Prostate gland (tissue), 2 donors: ENCODE results near the gene ING5. TPM values are rescaled to one million over a fixed set of nuclear protein-coding genes. Genes with fewer than 3 reads are reported as not detected.

Source experiments
- DNase-seq: peaks from one replicate; pipeline ENCODE4 v3.0.0-alpha.2; 2019; ENCODE audit warnings: low spot score
- H3K27ac ChIP-seq, 2 donors: fragments of 200-600 bp; sonication (generic); 2 replicates each; pipeline ENCODE4 v1.5.1; 2017 to 2019
- H3K27me3 ChIP-seq: fragments of 200-600 bp; sonication (generic); replicated peaks from 2 replicates; pipeline ENCODE4 v1.5.1; 2019; ENCODE audit not compliant: insufficient read depth
- H3K36me3 ChIP-seq, 2 donors: fragments of 200-600 bp; sonication (generic); 1 replicate in 1 of 2; 2 replicates in 1 of 2; pipeline versions ENCODE4 v1.5.1 to v1.8.1; 2017 to 2019
- H3K4me1 ChIP-seq: fragments of 200-600 bp; sonication (generic); replicated peaks from 2 replicates; pipeline ENCODE4 v1.5.1; 2019
- H3K4me3 ChIP-seq, 2 donors: fragments of 200-600 bp; sonication (generic); 2 replicates each; pipeline ENCODE4 v1.5.1; 2017 to 2019
- H3K9me3 ChIP-seq: fragments of 200-600 bp; sonication (generic); 2 replicates; pipeline ENCODE4 v1.5.1; 2017
- CTCF ChIP-seq, 4 experiments: fragments of 200-600 bp in 2 of 4; fragments of 450-650 bp in 2 of 4; sonication (generic) in 2 of 4; IDR thresholded peaks; 1 replicate in 3 of 4; 2 replicates in 1 of 4; pipeline ENCODE4 v1.5.1; 2016 to 2019; ENCODE audit warnings: antibody characterized with exemption in 4 of 4, mild to moderate bottlenecking in 2 of 4, moderate library complexity in 2 of 4
- POLR2A ChIP-seq: fragments of 450-650 bp; IDR thresholded peaks from one replicate; pipeline ENCODE4 v1.6.1; 2016; ENCODE audit warnings: antibody characterized with exemption, mild to moderate bottlenecking
- POLR2AphosphoS5 ChIP-seq: sonication (generic); formaldehyde crosslinking; IDR thresholded peaks from one replicate; pipeline ENCODE4 v1.6.1; 2017; ENCODE audit warnings: antibody characterized with exemption
- WGBS: methylation state at CpG from one replicate; pipeline ENCODE4 v1.1.5; 2018; 5-methylcytosine and 5-hydroxymethylcytosine counted together
- intact Hi-C: fragments of 100-400 bp; cut with DNase I; formaldehyde crosslinking; loops from one replicate; pipeline ENCODE4 v1.14.2; 2022
- total RNA-seq, 2 donors: library from RNA; depleted of rRNA; stranded (reverse); fragments of >200 nt; gene quantifications; one replicate each; pipeline ENCODE4 v1.1.0, GENCODE V29; 2016

The ING5 gene
- total RNA-seq, 2 donors from 2014 or later: 65.6 to 84.8 TPM

GRCh38 chr2:241703032-241703604 is 1.3 kb downstream of the ING5 start:
- Histone ChIP-seq H3K27me3 (no peaks in the 10 kb centered on the region), H3K4me1 (peaks cover 7% of the 10 kb centered on the region), H3K4me3 (peak overlapping the region; percentile 92 to 96), H3K36me3 (peaks cover 0 to 4% of the 10 kb centered on the region in 2 donors), H3K9me3 (no peaks in the 10 kb centered on the region), H3K27ac (peak overlapping the region; percentile 89 to 90)
- 44% methylated on average over 11 of the region's 11 CpGs for WGBS
- no peak for DNase-seq
- intact Hi-C loops: loop anchor here (5.0 kb wide), 1 partner anchor 179 kb away; no protein-coding TSS in a partner anchor
- TF ChIP-seq POLR2A (no peak), CTCF (IDR thresholded peaks at IDR 0.05) (no peak), POLR2AphosphoS5 (no peak)

- Histone ChIP-seq H3K36me3 (peaks cover 4 to 9% of the 10 kb centered on the region in 2 donors), H3K9me3 (no peaks in the 10 kb centered on the region), H3K27me3 (no peaks in the 10 kb centered on the region), H3K27ac (no peak overlapping the region), H3K4me1 (peaks cover 7% of the 10 kb centered on the region), H3K4me3 (no peak overlapping the region)
- intact Hi-C loops: no loop called here
- WGBS: 98% methylated on average over 6 of the region's 6 CpGs
- DNase-seq: no peak
- TF ChIP-seq CTCF (IDR thresholded peaks at IDR 0.05): no peak
- no peak for TF ChIP-seq POLR2A
- TF ChIP-seq POLR2AphosphoS5: no peak
Observed at GRCh38 chr2:241706537-241706936, 4.7 kb downstream of the ING5 start.

- H3K36me3 ChIP-seq: peaks cover 11 to 17% of the 10 kb centered on the region in 2 donors
- no peak for DNase-seq
Observed at GRCh38 chr2:241708879-241709278, 7.0 kb downstream of the ING5 start.

GRCh38 chr2:241719093-241719492 is 17.3 kb downstream of the ING5 start:
- WGBS: 94% methylated on average over 16 of the region's 16 CpGs
- Histone ChIP-seq H3K27me3 (no peaks in the 10 kb centered on the region), H3K27ac (no peak overlapping the region), H3K9me3 (no peaks in the 10 kb centered on the region), H3K4me1 (no peaks in the 10 kb centered on the region), H3K36me3 (peaks cover 0 to 17% of the 10 kb centered on the region in 2 donors), H3K4me3 (no peak overlapping the region)
- no peak for TF ChIP-seq POLR2A
- TF ChIP-seq POLR2AphosphoS5: no peak
- TF ChIP-seq CTCF (IDR thresholded peaks at IDR 0.05): no peak
- intact Hi-C loops: no loop called here
- DNase-seq: no peak

More at GRCh38 chr2:241708879-241709278, 7.0 kb downstream of the ING5 start:
- no peak overlapping the region for H3K4me3 ChIP-seq
- H3K27ac ChIP-seq: no peak overlapping the region
- 86% methylated on average over 10 of the region's 10 CpGs for WGBS
- no peaks in the 10 kb centered on the region for H3K27me3 ChIP-seq
- no peak for TF ChIP-seq CTCF (IDR thresholded peaks at IDR 0.05)
- TF ChIP-seq POLR2AphosphoS5: no peak
- no peak for TF ChIP-seq POLR2A
- no peaks in the 10 kb centered on the region for H3K4me1 ChIP-seq
- intact Hi-C loops: no loop called here
- no peaks in the 10 kb centered on the region for H3K9me3 ChIP-seq

- DNase-seq: no peak
- Histone ChIP-seq H3K4me3 (no peak overlapping the region), H3K27ac (no peak overlapping the region), H3K4me1 (no peaks in the 10 kb centered on the region), H3K9me3 (no peaks in the 10 kb centered on the region), H3K36me3 (peaks cover 0 to 13% of the 10 kb centered on the region in 2 donors), H3K27me3 (no peaks in the 10 kb centered on the region)
- WGBS: 93% methylated on average over 19 of the region's 19 CpGs
- TF ChIP-seq POLR2AphosphoS5 (no peak), CTCF (IDR thresholded peaks at IDR 0.05) (no peak), POLR2A (no peak)
- intact Hi-C loops: no loop called here
Observed at GRCh38 chr2:241720099-241720498, 18.3 kb downstream of the ING5 start.
